ENCODE measurements around the gene NNAT.
"Not testable (repeated sequence)": the region's sequence is repeated elsewhere in the genome, so short reads cannot be mapped to it uniquely, and the experiment has no call there.

Gene NNAT

GRCh38 chr20:37524859-37525708 lies 4.0 kb downstream of the NNAT start:
- no peak for DNase-seq

DNA sequence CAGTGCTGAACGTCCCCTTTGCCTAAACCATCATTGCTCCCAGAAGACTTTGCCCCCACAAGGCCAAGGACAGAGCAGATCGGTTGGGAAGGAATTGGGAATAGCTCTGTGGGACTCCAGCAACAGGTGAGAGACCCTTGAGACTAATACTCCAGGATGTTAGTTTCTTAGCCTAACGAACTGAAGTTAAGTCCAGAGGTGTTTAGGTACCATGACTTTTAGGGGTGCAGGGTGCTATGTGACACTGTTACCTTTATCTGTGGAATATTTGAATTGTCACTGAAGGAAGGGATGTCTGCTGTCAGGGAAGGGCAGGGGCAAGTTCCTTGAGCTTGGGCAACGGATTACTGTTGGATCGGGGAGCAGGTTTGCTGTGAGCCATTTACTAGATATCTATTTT lies 4.8 kb downstream of the NNAT start:
- DNase-seq = no peak

- peak; percentile 82 for DNase-seq
These were observed 5.3 kb downstream of the NNAT start for GRCh38 chr20:37526238-37526838.

DNA sequence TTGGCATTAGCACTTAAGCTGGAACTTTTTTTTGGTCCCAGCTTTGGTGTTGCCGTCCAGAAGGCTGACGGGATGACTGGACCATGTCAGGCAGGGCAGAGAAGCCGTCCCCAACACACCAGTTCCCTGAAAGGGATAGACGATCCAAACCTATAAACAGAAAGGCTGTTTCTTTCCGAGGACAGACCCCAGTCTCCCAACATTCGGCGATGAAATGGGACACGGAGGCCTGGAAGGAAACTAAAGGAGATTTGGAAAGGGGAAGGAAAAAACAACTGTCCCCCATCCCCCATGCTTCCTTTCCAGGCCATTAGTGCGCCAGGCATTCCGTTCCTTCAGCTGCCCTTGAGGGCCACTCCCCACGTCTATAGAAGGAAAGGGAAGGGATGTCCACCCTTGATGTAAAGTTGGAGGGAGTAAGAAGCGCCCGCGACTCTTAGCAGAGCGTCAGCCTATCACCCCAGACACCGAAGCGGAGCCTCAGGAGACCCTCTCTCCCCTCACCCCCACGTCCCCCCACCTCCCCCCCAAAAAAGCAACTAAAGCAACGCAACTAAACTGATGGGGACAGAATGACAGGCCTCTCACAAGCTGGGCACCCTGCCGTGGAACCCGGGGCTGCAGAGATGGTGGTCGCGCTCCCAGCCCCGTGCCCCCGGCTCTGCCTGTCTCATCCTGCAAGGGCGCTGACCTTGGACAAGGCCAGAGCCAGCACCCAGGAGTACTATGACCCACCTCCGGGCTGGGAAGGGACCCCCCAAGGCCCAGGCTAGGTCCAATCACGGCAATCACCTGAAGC lies 6.0 kb downstream of the NNAT start:
- no peak for DNase-seq

DNA sequence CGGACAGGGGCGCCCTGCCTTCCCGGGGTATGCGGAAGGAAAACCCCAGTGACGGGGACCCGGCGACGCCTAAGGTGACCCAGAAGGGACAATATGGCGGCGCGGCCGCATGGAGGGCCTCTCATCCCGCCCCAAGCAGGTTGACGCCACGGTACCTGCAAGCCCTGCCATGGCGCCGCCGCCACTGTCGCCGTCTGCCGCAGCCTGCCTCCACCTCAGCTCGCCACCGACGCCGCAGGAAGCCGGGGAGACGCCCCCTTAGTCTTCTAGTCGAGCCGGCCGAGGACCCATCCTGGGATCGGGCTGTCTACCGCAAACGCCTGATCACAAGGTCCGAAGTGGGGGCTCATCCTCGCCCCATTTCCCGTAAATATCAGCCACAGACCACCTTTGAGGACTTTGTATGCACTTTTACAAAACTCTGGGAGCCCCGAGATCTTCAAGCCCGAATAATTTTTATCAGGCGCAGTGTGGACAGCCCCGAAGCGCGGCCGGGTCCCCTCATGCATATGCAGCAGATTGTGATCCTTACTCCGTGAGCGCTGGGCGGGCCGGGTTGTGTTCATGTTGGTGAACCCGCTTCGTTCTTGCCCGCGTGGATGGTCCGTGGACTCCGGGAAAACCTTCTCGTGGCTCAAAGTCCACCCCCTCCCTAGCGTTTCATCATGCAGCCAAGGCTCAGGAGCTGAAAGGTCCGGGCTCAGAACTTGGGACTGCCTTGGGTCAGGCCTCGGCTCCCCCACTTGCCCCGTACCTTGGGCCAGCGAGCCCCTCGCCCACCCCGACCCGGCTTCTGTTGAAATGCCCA lies 6.8 kb downstream of the NNAT start, which contains the start of gene BLCAP:
Gene BLCAP (minus strand): TSS at position 239 of the 808 bp plus-strand sequence. CDS start 8,702 bp downstream, outside the sequence.
- peak; percentile 95 for DNase-seq

GRCh38 chr20:37528446-37529213 lies 7.6 kb downstream of the NNAT start:
- DNase-seq = no peak

GRCh38 chr20:37529214-37529967 lies 8.3 kb downstream of the NNAT start:
- no peak for DNase-seq

- no peak for DNase-seq
These were observed 9.0 kb downstream of the NNAT start for GRCh38 chr20:37529968-37530600.

- no peak for DNase-seq
These were observed 9.6 kb downstream of the NNAT start for GRCh38 chr20:37530696-37531095.

GRCh38 chr20:37531856-37532255 lies 10.8 kb downstream of the NNAT start:
- no peak for DNase-seq

DNA sequence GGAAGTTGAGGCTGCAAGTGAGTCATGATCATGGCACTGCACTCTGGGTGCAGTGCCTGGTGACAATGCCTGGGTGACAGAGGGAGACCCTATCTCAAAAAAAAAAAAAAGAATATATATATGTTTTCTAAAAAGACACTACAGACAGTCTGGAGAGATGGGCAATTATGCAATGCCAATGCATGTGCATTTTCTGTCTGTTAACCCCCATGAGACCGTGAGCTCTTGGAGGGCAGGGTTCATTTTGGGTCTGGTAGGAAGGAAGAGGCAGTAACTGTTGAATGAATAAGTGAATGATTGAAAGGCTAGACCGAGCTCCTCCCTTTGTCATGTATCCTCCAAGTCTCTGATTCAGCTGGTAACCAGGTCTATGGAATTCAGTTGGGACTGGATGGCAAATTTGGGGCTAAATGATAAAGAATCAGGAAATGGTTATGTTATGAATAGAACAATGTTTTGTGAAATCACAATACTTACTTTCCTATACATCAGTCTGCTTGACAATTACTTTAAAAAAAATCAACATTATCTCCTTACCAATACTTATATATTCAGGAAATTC lies 12.2 kb downstream of the NNAT start:
- DNase-seq = no peak

GRCh38 chr20:37534401-37535157 lies 13.5 kb downstream of the NNAT start:
- peak; percentile 90 for DNase-seq

DNA sequence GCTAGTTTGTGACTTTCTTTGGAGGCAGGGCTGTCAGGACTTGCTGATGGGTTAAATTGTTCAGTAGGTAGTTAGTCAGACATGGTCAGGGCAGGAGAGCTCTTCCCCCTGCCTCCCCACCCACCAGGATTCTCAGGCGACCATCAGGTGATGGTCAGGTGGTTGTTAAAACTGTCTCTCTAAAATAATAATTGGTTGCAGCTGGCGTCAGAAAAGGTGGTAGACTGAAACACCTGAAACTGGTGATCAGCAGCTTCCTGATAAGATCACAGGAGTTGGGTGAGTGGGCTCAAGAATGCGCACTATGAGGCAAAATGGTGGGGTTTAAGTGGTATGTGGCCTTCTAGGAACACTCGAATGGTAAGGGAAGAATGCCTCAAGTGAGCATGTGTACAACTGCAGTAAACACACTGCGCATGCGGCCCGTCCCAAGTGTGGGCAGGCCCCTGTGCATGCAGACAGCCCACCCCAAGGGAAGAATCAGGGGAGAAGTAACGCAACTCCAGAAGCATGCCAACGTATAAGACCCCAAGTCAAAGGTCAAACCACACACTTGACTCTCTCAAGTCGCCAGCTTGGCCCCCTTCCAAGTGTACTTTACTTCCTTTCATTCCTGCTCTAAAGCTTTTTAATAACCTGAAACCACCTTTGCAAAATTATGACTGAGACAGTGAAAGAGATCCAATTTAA lies 14.5 kb downstream of the NNAT start:
- no peak for DNase-seq

GRCh38 chr20:37537505-37537904 lies 16.5 kb downstream of the NNAT start:
- no peak for DNase-seq

- no peak for DNase-seq
These were observed 17.0 kb downstream of the NNAT start for GRCh38 chr20:37538003-37538402.

DNA sequence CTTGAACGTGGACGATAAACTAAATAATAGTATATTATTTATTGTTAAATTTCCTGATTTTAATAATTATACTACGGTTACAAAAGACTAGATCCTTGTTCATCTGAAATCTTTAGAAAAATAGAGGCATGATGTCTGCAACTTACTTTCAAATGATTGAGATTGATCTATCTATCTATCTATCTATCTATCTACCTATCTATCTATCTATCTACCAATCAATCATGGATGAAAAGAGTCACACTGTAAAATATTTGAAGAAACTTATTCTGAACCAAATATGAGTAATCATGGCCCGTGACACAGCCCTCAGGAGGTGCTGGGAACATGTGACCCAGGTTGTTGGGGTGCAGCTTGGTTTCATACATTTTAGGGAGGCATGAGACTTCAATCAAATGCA lies 18.4 kb downstream of the NNAT start:
- DNase-seq = no peak

GRCh38 chr20:37540001-37540400 lies 19.0 kb downstream of the NNAT start:
- DNase-seq = no peak

DNA sequence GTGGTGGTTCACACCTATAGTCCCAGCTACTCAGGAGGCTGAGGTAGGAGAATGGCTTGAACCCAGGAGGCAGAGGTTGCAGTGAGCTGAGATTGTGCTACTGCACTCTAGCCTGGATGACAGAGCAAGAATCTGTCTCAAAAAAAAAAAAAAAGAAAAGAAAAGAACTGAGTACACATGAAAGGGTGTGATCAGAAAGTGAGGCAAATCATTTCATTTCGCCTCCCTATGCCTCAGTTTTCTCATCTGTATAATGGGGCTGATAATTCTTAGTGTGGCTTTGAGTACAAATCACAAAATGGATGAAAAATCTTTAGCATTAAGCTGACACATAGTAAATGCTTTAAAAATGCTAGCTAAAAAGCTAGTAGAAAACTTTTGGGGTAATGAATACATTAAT lies 19.8 kb downstream of the NNAT start:
- not testable (repeated sequence) for DNase-seq

DNA sequence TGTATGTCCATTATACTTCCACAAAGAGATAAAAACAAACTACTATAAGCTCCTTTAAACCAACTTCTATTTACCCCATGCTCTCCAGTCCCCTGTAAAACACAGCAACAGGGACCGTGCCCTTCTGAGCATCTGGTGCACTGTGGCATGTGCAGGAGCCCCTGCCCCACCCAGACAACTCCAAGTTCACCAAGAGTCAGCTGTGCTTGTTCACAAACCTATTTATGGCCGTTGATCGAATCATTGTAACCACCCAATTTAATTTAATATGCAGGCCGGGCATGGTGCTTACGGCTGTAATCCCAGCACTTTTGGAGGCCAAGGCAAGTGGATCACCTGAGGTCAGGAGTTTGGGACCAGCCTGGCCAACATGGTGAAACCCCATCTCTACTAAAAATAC lies 20.3 kb downstream of the NNAT start:
- no peak for DNase-seq

All from NCI-H2171 treated with DMSO at 0.1 percent for 48 hours (cell line).